AG04449 (cell line): Measurements from ENCODE around the gene RAPGEF5.

Experiments
- CTCF ChIA-PET: fragments of 350-600 bp; formaldehyde crosslinking; extraction: SDS; loops from one replicate; lab custom pipeline; 2021; ENCODE audit warnings: antibody characterized with exemption; lab: Yijun Ruan, JAX
- POLR2A ChIA-PET: fragments of 400-600, 350-600 bp; formaldehyde crosslinking; extraction: SDS; loops from one replicate; lab custom pipeline; 2020; ENCODE audit warnings: antibody characterized with exemption, inconsistent platforms; lab: Yijun Ruan, JAX
- DNase-seq: peaks from one replicate; pipeline ENCODE4 v3.0.0-alpha.2; 2010; ENCODE audit warnings: low read depth, low spot score
- H3K4me3 ChIP-seq: 2 replicates; pipeline ENCODE4 v1.5.1; 2011; ENCODE audit warnings: low read depth, mild to moderate bottlenecking, control low read depth, low read length
- CTCF ChIP-seq: IDR thresholded peaks from one replicate; pipeline ENCODE4 v1.5.1; 2011; ENCODE audit warnings: mild to moderate bottlenecking, moderate library complexity, low read length, control low read depth, inconsistent platforms; ENCODE audit not compliant: insufficient read depth; ENCODE audit errors: missing control alignments

The RAPGEF5 gene

DNA sequence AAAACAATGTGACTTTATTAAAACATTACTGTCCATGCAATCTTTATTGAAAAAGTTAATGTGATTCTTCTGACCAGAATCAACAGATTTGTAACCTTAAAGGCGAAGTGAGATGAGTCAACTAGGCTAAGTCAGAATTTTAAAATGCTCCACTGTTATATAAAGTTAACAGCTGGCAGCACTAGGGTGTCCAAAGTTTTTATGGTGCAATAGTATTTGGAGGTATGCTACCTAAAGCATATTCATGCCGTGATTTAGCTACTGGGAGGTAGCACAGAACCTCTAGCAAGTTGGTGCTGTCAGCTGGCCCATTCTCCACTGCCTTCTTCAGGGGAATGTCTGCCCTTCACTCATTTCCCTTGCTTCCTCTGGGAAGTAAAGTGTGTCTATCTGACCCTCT, 126.7 kb downstream of the RAPGEF5 start:
- ChIA-PET CTCF (no interaction called here), POLR2A (interaction anchor here (0.7 kb wide), 1 partner anchor 72 kb away, joined by 4 read pairs; no protein-coding TSS in a partner anchor)
- H3K4me3 ChIP-seq: no peak overlapping the region
- no peak for DNase-seq
- no peak for TF ChIP-seq CTCF

DNA sequence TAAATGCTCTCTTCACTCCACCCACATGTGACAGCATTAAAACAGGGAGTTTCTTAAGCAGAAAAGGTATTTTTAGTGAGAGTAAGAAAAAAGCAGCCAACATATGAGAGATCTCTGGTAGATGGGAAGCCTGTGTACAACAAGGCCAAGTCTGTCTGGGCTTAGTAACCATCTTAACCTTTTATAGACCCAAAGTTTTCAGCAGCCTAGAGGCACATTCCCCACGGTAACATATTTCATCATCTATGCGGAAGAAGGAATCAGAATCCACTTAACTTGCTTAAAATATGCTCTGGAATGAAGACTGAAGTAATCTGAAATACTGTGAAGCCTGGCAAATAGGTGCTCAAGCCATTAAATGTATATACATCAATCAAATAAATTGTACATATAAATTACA, 127.8 kb downstream of the RAPGEF5 start:
- ChIA-PET POLR2A (no interaction called here), CTCF (no interaction called here)
- H3K4me3 ChIP-seq: no peak overlapping the region
- DNase-seq: no peak
- no peak for TF ChIP-seq CTCF

GRCh38 chr7:22223807-22224206, 133.1 kb downstream of the RAPGEF5 start:
- CTCF ChIA-PET: no interaction called here
- no peak overlapping the region for H3K4me3 ChIP-seq
- TF ChIP-seq CTCF: no peak
- POLR2A ChIA-PET: no interaction called here
- DNase-seq: no peak

GRCh38 chr7:22220941-22221340, 136.0 kb downstream of the RAPGEF5 start:
- POLR2A ChIA-PET: no interaction called here
- no peak for TF ChIP-seq CTCF
- H3K4me3 ChIP-seq: no peak overlapping the region
- DNase-seq: no peak
- CTCF ChIA-PET: no interaction called here

DNA sequence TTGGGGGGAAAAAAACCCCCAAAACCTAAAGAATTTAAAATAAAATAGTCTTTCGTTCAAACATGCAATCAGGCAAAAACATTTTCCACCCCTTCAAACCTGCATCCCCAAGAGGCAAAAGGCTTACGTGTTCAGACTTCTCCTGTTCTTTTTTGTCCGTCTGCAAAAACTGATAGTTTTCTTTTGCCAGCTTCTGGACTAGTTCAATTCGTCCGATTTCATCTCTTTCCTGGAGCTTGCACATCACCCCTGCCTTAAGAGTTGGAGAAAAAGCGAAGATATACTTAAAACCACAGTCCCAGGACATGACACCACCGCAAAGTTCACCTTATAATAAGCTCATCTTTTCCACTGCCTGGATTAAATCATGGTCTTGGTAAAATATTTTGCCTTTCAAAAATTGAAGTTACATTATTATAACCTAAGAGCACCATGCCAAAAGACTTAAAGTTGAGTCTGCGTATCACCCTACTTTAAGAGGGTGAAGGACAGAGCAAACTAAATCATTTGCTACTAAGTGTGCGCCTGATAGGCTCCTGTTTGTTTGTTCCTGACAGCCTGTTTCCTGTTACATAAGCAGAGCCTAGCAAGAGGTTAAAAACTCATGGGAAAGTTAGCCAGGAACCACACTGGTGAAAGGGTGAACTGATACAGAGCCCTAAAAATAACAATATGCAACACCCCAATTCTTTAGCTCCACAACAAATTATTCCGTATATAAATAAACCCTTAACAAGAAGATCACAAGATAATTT, 137.0 kb downstream of the RAPGEF5 start:
- H3K4me3 ChIP-seq: no peak overlapping the region
- CTCF ChIA-PET: interaction anchor here (1.3 kb wide), 1 partner anchor 110 kb away, joined by 3 read pairs; no protein-coding TSS in a partner anchor
- no peak for TF ChIP-seq CTCF
- no peak for DNase-seq
- POLR2A ChIA-PET: no interaction called here

DNA sequence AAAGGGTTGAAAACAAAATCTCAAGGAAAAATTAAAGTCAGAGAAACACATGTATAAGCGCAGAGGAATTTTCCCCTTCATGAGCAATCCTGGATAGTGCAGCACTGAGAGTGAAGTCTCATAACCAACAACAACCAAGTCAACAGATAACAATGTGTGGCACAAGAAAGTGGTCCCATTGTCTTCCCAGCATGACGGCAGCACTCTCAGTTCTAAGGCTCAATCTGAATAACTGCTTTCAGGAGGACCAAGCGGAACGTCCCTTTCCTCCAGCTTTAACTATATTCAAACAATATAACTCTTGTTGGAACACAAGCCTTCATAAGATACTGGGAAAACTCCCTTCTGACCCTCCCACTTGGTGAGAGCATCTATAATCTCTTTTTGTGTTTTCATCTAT, 137.9 kb downstream of the RAPGEF5 start:
- ChIA-PET POLR2A (no interaction called here), CTCF (interaction anchor here (1.3 kb wide), 1 partner anchor 109 kb away, joined by 3 read pairs; no protein-coding TSS in a partner anchor)
- no peak for DNase-seq
- TF ChIP-seq CTCF: no peak
- H3K4me3 ChIP-seq: no peak overlapping the region
